HepG2 (cell line): Measurements from ENCODE around the gene L3MBTL4. TPM values are rescaled to one million over a fixed set of nuclear protein-coding genes. Genes with fewer than 3 reads are reported as not detected.

Source experiments
- ATAC-seq: fragments of 200-7000 bp; cut with Tn5 transposase; 3 replicates; pipeline ENCODE4 v1.9.1; 2020; ENCODE audit warnings: mild to moderate bottlenecking, moderate library complexity
- BruUV-seq: library from RNA; stranded (reverse); fragments of 400-500 nt; replicated peaks from 2 replicates; lab custom pipeline; 2021; lab: Mats Ljungman, UMichigan
- CTCF ChIA-PET: fragments of 300-600 bp; formaldehyde crosslinking; extraction: SDS; loops from one replicate; lab custom pipeline; 2021; ENCODE audit warnings: low total read pairs, inconsistent platforms, low intra/inter-chr PET ratio; lab: Yijun Ruan, JAX
- POLR2A ChIA-PET: fragments of 350-600 bp; sonication (Branson Sonifier 250); formaldehyde crosslinking; loops from one replicate; lab custom pipeline; 2020; ENCODE audit warnings: antibody characterized with exemption, inconsistent platforms; lab: Yijun Ruan, JAX
- DNase-seq: peaks from one replicate; pipeline ENCODE4 v3.0.0-alpha.2; 2015; ENCODE audit warnings: low spot score
- FAIRE-seq: peaks from 3 replicates; lab custom pipeline; 2011; peaks lifted over from hg19 to GRCh38; lab: Jason Lieb, UNC
- H2AFZ ChIP-seq: one replicate; pipeline ENCODE4 v1.6.1; 2011; ENCODE audit warnings: low read length, inconsistent platforms
- H3K27ac ChIP-seq: fragments of 300-600 bp; 3 replicates; pipeline ENCODE4 v1.8.0; 2011; ENCODE audit warnings: mixed run types, mild to moderate bottlenecking, mixed read lengths, low read length, inconsistent platforms; ENCODE audit not compliant: insufficient read depth; ENCODE audit errors: extremely low read length
- H3K27me3 ChIP-seq, 2 experiments: fragments of 200-600 bp in 1 of 2; 2 replicates in 1 of 2; 3 replicates in 1 of 2; pipeline versions ENCODE4 v1.6.0 to v1.8.0; 2011; ENCODE audit warnings: low read length in 2 of 2, mild to moderate bottlenecking in 2 of 2, moderate library complexity in 2 of 2, inconsistent platforms in 1 of 2; ENCODE audit not compliant: insufficient read depth in 2 of 2, control insufficient read depth in 1 of 2
- H3K36me3 ChIP-seq, 2 experiments: fragments of 200-600 bp in 1 of 2; replicated peaks in 1 of 2; 2 replicates in 1 of 2; 3 replicates in 1 of 2; pipeline versions ENCODE4 v1.5.1 to v1.8.0; 2011; ENCODE audit warnings: low read length in 2 of 2, inconsistent platforms in 1 of 2; ENCODE audit not compliant: insufficient read depth in 2 of 2, control insufficient read depth in 1 of 2
- H3K4me1 ChIP-seq: 2 replicates; pipeline ENCODE4 v1.5.1; 2012; ENCODE audit warnings: low read length, inconsistent platforms; ENCODE audit not compliant: insufficient read depth
- H3K4me2 ChIP-seq: 2 replicates; pipeline ENCODE4 v1.6.0; 2011; ENCODE audit warnings: low read depth, low read length, inconsistent platforms
- H3K4me3 ChIP-seq, 3 experiments: fragments of 200-600 bp in 1 of 3; sonication (generic), shearing (Covaris generic) in 1 of 3; replicated peaks in 1 of 3; 2 replicates each; pipeline ENCODE4 v1.5.1; 2011 to 2016; ENCODE audit warnings: low read length in 3 of 3, inconsistent platforms in 2 of 3, low read depth in 2 of 3, mild to moderate bottlenecking in 2 of 3, control low read depth in 1 of 3, mixed read lengths in 1 of 3; ENCODE audit not compliant: insufficient read depth in 1 of 3
- H3K79me2 ChIP-seq: one replicate; pipeline ENCODE4 v1.6.1; 2011; ENCODE audit warnings: low read length, inconsistent platforms; ENCODE audit not compliant: insufficient read depth
- H3K9ac ChIP-seq: 2 replicates; pipeline ENCODE4 v1.6.0; 2011; ENCODE audit warnings: mild to moderate bottlenecking, low read depth, low read length, inconsistent platforms; ENCODE audit not compliant: insufficient read depth
- H3K9me3 ChIP-seq: 2 replicates; pipeline ENCODE4 v1.5.1; 2012; ENCODE audit warnings: mild to moderate bottlenecking, low read length
- H4K20me1 ChIP-seq: 2 replicates; pipeline ENCODE4 v1.6.0; 2011; ENCODE audit warnings: inconsistent platforms, mild to moderate bottlenecking, low read length, moderate library complexity; ENCODE audit not compliant: insufficient read depth
- CCDC6 ChIP-seq: sonication (generic); formaldehyde crosslinking; IDR thresholded peaks from 2 replicates; pipeline ENCODE4 v1.8.1; 2022; ENCODE audit warnings: mild to moderate bottlenecking, missing genetic modification reagents, moderate library complexity
- NAIF1 ChIP-seq: sonication (generic); formaldehyde crosslinking; IDR thresholded peaks from 2 replicates; pipeline ENCODE4 v1.5.0; 2020; ENCODE audit warnings: mild to moderate bottlenecking, missing genetic modification reagents, borderline replicate concordance
- ZNF230 ChIP-seq: sonication (generic); formaldehyde crosslinking; IDR thresholded peaks from 2 replicates; pipeline ENCODE4 v1.4.0; 2020; ENCODE audit warnings: mild to moderate bottlenecking, missing genetic modification reagents
- WGBS: methylation state at CpG from one replicate; pipeline ENCODE4 v1.1.6; 2017; ENCODE audit warnings: low lambda C conversion rate; 5-methylcytosine and 5-hydroxymethylcytosine counted together
- in situ Hi-C: cut with HindIII; loops from 2 replicates; pipeline ENCODE4 v1.10.0; 2017; ENCODE audit warnings: low pct_unique_long_range_greater_than_20kb; ENCODE audit not compliant: extremely low pct_ligation_motif_present
- intact Hi-C: fragments of 100-400 bp; cut with micrococcal nuclease; formaldehyde crosslinking; loops from one replicate; pipeline ENCODE4 v1.10.0; 2022; ENCODE audit not compliant: unreplicated experiment
- polyA plus RNA-seq, 8 experiments: library from polyadenylated mRNA; depleted of rRNA in 3 of 8; stranded (reverse) in 7 of 8; unstranded in 1 of 8; fragments of >200 nt; fragmentation: Illumina TruSeq in 4 of 8; extraction: Trizol in 4 of 8; gene quantifications; 2 replicates each; pipeline versions ENCODE4 v1.2.1 to v1.2.3, GENCODE V29; 2011 to 2016; ENCODE audit warnings: low read depth in 4 of 8, missing spikeins in 1 of 8, mixed read lengths in 1 of 8; ENCODE audit not compliant: insufficient read depth in 1 of 8
- total RNA-seq, 5 experiments: library from RNA; depleted of rRNA; stranded (reverse); fragments of >200 nt; fragmentation: Illumina TruSeq; extraction: Trizol; gene quantifications; 2 replicates each; pipeline ENCODE4 v1.2.3, GENCODE V29; 2016; ENCODE audit warnings: low read depth in 1 of 5
- TF ChIP-seq, protein P1 (sequence below): sonication (generic); formaldehyde crosslinking; IDR thresholded peaks from 2 replicates; pipeline ENCODE4 v1.4.0; 2020; ENCODE audit warnings: missing genetic modification reagents, mild to moderate bottlenecking, borderline replicate concordance
- TF ChIP-seq, protein P2 (sequence below): sonication (generic); formaldehyde crosslinking; IDR thresholded peaks from 2 replicates; pipeline ENCODE4 v1.4.0; 2020; ENCODE audit warnings: missing genetic modification reagents, borderline replicate concordance

L3MBTL4 gene
- total and polyA plus RNA-seq, 2 of the 13 experiments (the other 11 are each of a cell fraction or from before 2014, with no cell fraction given): 10.8 to 13.3 TPM

- in situ Hi-C loops: no loop called here
- POLR2A ChIA-PET: no interaction called here
- ATAC-seq: no peak
- no peak overlapping the region for H3K4me2 ChIP-seq
- H3K9ac ChIP-seq: no peak overlapping the region
- H3K27ac ChIP-seq: no peak overlapping the region
- H2AFZ ChIP-seq: no peak overlapping the region
- no peaks in the 10 kb centered on the region for H3K27me3 ChIP-seq
- no peak for DNase-seq
- intact Hi-C loops: no loop called here
- H3K9me3 ChIP-seq: no peaks in the 10 kb centered on the region
- no peak overlapping the region for H3K4me3 ChIP-seq
- no peaks in the 10 kb centered on the region for H3K79me2 ChIP-seq
- CTCF ChIA-PET: no interaction called here
- peaks cover 0 to 2% of the 10 kb centered on the region in 2 experiments; a peak in 3 of 5 replicates for H3K36me3 ChIP-seq
- 96% methylated on average over 2 of the region's 2 CpGs for WGBS
- H4K20me1 ChIP-seq: no peaks in the 10 kb centered on the region
- no peaks in the 10 kb centered on the region for H3K4me1 ChIP-seq
- BruUV-seq: no TSS peak
- FAIRE-seq: no peak
- TF ChIP-seq, protein P1, sequence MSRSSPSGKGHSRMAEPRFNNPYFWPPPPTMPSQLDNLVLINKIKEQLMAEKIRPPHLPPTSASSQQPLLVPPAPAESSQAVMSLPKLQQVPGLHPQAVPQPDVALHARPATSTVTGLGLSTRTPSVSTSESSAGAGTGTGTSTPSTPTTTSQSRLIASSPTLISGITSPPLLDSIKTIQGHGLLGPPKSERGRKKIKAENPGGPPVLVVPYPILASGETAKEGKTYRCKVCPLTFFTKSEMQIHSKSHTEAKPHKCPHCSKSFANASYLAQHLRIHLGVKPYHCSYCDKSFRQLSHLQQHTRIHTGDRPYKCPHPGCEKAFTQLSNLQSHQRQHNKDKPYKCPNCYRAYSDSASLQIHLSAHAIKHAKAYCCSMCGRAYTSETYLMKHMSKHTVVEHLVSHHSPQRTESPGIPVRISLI (CRISPR knock-in tag): no peak
- TF ChIP-seq, protein P2, sequence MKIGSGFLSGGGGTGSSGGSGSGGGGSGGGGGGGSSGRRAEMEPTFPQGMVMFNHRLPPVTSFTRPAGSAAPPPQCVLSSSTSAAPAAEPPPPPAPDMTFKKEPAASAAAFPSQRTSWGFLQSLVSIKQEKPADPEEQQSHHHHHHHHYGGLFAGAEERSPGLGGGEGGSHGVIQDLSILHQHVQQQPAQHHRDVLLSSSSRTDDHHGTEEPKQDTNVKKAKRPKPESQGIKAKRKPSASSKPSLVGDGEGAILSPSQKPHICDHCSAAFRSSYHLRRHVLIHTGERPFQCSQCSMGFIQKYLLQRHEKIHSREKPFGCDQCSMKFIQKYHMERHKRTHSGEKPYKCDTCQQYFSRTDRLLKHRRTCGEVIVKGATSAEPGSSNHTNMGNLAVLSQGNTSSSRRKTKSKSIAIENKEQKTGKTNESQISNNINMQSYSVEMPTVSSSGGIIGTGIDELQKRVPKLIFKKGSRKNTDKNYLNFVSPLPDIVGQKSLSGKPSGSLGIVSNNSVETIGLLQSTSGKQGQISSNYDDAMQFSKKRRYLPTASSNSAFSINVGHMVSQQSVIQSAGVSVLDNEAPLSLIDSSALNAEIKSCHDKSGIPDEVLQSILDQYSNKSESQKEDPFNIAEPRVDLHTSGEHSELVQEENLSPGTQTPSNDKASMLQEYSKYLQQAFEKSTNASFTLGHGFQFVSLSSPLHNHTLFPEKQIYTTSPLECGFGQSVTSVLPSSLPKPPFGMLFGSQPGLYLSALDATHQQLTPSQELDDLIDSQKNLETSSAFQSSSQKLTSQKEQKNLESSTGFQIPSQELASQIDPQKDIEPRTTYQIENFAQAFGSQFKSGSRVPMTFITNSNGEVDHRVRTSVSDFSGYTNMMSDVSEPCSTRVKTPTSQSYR (CRISPR knock-in tag): no peak
- TF ChIP-seq NAIF1: no peak
- TF ChIP-seq ZNF230 (CRISPR knock-in tag): no peak
- TF ChIP-seq CCDC6: no peak
- TF ChIP-seq, all 625 proteins: peak for 0
These were observed 301.1 kb downstream of the L3MBTL4 start for GRCh38 chr18:6113650-6114049.
